Measurements from ENCODE around the gene RPS6KL1. TPM values are rescaled to one million over a fixed set of nuclear protein-coding genes. Genes with fewer than 3 reads are reported as not detected.

Gene RPS6KL1
- total RNA-seq, 1 donor from 2014 or later, result 12.1 TPM

DNA sequence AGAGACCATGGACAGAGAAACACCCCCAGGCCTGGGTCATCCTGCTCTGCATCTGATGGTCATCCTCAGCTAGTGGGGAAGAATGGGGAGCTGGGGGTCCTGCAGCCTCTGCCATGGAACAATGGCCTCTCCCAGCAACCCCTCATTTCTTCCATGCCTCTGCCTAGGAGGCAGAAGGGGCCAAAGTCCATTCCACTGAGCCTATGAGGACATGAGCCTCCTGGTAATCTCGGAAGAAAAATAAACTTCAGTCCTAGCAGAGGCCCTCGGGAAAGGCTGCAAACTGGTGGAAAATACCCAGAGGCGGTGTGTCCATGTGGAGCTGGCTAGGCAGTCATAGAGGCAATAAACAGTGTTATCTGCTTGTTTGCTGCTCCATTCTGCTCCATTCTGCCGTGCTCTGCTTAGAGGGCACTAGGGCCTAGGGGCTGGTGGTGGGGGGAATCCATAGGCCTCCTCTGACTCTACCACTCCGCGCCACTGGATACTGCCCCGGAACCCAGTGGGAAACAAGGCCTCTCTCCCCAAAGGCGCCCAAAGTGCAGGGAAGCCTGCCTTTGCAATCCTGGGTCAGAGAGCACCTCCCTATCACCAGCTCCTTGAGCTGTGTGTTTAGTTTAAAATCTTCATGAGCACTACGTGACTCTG lies 27.9 kb upstream of the RPS6KL1 start:
- intact Hi-C loops (cut with DNase I), result no loop called here
- no peak for DNase-seq (ENCODE audit: low spot score in 2 of 2)

DNA sequence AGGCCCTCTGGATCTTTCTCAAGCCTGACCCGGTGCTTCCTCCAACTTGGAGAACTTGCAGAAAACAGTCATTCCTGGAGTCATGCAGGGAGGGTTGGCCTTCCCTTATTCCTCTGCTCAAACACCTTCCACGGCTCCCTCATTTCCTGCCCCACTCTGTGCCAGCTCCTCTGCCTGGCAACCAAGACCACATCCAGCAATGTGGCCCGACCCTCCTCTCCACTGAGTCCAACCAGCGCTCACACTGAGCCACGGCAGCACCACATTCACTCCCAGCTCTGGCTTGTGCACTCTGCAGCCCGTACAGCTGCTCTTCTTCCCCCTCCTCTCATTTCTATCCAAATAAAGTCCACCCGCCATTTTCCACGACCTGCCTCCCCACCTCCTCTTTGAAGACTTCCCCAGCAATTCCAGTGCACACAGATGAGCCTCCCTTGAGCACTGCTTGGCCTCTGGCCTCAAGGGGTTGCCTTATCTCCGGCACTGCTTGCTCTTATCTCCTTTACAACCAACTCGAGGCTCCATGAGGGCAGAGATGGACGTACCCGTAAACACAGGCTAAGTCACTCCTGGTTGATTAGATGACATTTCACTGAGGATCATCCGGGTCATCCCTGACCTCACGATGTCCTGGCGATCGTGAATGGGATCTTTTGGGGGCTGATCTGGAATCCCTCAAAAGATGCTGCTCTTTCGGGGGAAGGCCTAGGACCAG lies 27.0 kb upstream of the RPS6KL1 start:
- H3K4me3 ChIP-seq, result no peak overlapping the region
- intact Hi-C loops (cut with DNase I), result no loop called here
- peaks cover 9 to 30% of the 10 kb centered on the region in 2 donors for H3K4me1 ChIP-seq
- TF ChIP-seq, protein P1, sequence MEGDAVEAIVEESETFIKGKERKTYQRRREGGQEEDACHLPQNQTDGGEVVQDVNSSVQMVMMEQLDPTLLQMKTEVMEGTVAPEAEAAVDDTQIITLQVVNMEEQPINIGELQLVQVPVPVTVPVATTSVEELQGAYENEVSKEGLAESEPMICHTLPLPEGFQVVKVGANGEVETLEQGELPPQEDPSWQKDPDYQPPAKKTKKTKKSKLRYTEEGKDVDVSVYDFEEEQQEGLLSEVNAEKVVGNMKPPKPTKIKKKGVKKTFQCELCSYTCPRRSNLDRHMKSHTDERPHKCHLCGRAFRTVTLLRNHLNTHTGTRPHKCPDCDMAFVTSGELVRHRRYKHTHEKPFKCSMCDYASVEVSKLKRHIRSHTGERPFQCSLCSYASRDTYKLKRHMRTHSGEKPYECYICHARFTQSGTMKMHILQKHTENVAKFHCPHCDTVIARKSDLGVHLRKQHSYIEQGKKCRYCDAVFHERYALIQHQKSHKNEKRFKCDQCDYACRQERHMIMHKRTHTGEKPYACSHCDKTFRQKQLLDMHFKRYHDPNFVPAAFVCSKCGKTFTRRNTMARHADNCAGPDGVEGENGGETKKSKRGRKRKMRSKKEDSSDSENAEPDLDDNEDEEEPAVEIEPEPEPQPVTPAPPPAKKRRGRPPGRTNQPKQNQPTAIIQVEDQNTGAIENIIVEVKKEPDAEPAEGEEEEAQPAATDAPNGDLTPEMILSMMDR (IDR thresholded peaks at IDR 0.05), result no peak
- H3K27me3 ChIP-seq, result no peaks in the 10 kb centered on the region
- peak overlapping the region in 1 of 2 donors; percentile 6 for H3K27ac ChIP-seq
- peak in 1 of 2 donors; percentile 55 for DNase-seq (ENCODE audit: low spot score in 2 of 2)
- no peaks in the 10 kb centered on the region for H3K9me3 ChIP-seq
- H3K36me3 ChIP-seq, result peaks cover 16 to 17% of the 10 kb centered on the region in 2 donors

More for the DNA sequence above, 27.9 kb upstream of the RPS6KL1 start:
- TF ChIP-seq, protein P1 (IDR thresholded peaks at IDR 0.05), result no peak
- Histone ChIP-seq H3K27me3 (no peaks in the 10 kb centered on the region), H3K27ac (no peak overlapping the region), H3K4me3 (no peak overlapping the region), H3K9me3 (no peaks in the 10 kb centered on the region), H3K36me3 (peaks cover 16 to 17% of the 10 kb centered on the region in 2 donors), H3K4me1 (peaks cover 9 to 32% of the 10 kb centered on the region in 2 donors)

DNA sequence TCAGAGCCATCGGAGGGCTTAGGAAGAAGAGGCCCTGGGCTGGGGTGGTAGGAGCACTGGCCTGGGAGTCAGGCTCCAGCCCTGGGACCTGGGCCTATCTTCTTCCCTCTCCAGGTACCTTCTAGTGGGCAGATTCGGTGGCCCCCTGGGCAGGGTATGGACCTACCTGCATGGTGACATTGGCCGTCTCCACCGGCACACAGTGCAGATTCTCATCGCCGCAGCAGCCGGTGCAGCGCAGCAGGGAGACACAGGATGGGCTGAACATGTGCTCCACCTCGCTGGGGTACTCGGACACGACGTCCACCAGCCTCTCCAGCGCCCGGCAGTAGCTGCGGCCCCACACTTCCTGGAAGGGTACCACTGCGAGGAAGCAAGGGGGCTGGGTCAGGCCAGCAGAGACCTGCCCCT lies 26.1 kb upstream of the RPS6KL1 start:
- no peak overlapping the region for H3K27ac ChIP-seq
- H3K27me3 ChIP-seq, result no peaks in the 10 kb centered on the region
- H3K4me3 ChIP-seq, result no peak overlapping the region
- peaks cover 16 to 17% of the 10 kb centered on the region in 2 donors for H3K36me3 ChIP-seq
- intact Hi-C loops (cut with DNase I), result no loop called here
- peaks cover 6 to 22% of the 10 kb centered on the region in 2 donors for H3K4me1 ChIP-seq
- TF ChIP-seq, protein P1 (IDR thresholded peaks at IDR 0.05), result no peak
- no peaks in the 10 kb centered on the region for H3K9me3 ChIP-seq
- no peak for DNase-seq (ENCODE audit: low spot score in 2 of 2)

DNA sequence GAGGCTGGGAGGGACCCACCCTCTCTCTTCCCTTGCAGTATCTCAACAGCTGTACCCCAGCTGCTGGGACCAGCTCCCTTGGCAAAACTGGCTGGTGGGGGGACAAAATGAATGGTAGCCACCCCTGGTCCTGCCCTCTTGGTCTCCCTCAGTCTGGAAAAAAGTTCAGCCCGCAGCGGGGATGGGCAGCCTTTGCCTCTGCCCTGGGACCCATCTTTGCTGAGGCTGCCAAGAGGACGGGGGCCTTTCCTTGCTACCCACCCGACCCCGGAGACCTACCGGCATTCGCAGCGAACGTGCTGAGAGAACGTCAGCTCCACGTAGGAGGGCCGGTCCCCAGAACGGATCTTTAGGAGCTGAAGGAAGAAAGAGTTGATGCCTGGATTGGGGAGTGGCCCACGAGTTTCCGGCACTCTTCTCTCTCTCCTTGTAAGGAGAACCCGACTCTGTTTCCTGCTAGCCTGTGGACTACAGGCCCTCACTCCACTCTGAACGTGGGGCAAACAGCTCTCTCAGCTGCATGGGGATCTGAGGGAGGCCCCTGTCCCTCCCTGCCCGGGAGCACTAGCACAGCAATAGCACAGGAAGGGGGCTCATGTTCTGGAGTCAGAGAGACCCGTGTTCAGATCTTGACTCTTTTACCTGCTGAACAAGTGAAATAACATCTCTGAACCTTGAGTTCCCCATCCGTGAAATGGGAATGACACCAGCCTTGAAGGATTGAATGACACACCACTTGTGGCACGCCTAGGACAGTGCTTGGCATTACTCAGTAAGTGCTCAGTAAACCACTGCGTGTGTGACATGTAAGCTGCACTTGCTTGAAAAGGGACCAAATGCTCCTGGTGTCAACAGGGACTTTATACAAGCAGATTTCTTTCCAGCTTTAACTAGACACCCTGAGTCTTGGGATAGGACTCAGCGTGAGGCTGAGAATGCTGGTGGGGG lies 25.4 kb upstream of the RPS6KL1 start:
- no peaks in the 10 kb centered on the region for H3K27me3 ChIP-seq
- peaks cover 16 to 17% of the 10 kb centered on the region in 2 donors for H3K36me3 ChIP-seq
- no peak overlapping the region for H3K4me3 ChIP-seq
- intact Hi-C loops (cut with DNase I), result no loop called here
- TF ChIP-seq, protein P1 (IDR thresholded peaks at IDR 0.05), result no peak
- H3K4me1 ChIP-seq, result peaks cover 0 to 15% of the 10 kb centered on the region in 2 donors
- DNase-seq (ENCODE audit: low spot score in 2 of 2), result no peak
- H3K27ac ChIP-seq, result no peak overlapping the region
- no peaks in the 10 kb centered on the region for H3K9me3 ChIP-seq

Measured in ascending aorta (tissue), 2 donors.